ENCODE results near the gene IL22RA1.
A peak's percentile ranks its signal among the peaks of the same experiment; 100 is the strongest.

IL22RA1 gene, protein sequence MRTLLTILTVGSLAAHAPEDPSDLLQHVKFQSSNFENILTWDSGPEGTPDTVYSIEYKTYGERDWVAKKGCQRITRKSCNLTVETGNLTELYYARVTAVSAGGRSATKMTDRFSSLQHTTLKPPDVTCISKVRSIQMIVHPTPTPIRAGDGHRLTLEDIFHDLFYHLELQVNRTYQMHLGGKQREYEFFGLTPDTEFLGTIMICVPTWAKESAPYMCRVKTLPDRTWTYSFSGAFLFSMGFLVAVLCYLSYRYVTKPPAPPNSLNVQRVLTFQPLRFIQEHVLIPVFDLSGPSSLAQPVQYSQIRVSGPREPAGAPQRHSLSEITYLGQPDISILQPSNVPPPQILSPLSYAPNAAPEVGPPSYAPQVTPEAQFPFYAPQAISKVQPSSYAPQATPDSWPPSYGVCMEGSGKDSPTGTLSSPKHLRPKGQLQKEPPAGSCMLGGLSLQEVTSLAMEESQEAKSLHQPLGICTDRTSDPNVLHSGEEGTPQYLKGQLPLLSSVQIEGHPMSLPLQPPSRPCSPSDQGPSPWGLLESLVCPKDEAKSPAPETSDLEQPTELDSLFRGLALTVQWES

DNA sequence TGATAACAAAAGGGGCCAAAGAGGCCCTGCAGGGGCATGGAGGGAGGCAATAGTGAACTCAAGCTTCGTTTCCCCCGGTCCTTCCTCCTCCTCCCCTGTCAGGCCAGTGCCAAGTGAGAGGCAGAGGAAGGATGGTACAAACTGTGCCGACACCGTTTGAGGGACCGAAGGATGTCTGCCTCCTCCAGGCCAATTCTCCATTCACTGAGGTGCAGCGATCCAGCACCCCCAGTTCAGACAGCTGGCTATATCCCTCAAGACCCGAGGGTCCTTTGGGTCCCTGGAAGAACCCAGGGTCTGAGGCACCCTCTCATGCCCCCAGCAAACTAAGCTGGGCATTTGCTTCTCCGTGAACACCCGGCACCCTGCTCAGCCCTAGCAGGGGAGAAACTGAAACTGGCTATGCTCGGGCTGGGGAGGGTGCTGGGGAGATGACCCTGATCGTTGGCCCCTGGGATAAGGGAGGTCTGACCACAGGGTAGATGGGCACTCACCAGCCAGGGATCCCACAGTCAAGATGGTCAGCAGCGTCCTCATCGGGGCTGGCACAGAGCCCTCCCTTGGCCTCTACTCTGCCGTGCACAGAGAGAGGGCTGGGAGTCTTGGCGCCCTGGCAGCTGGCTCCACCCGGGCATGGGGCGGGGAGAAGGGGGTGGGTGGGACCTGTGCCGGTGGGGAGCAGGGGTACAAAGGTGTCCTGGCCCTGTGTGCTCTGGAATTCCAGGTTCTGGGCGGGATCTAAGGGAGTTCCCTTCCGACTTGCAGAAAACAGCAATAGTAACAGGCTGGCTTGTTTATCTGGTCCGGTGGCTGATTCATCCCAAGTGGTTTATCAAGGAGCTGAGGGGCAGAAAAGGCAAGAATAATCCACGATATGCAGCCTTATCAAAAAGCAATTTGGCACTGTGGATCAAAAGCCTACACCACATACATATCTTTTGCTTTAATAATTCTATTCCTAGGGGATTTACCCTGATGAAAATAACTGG lies at the start of gene IL22RA1:
IL22RA1 (minus strand) TSS at position 595 of the 989 bp plus-strand sequence; CDS start at position 537, 58 bp downstream.
- H3K27me3 ChIP-seq (replicated peaks; ENCODE audit: control insufficient read depth, insufficient read depth, low read length), result peaks cover 10% of the 10 kb centered on the region
- H3K9me3 ChIP-seq (ENCODE audit: control insufficient read depth, low read length), result peaks cover 4% of the 10 kb centered on the region
- peak within 1 kb of the TSS; percentile 59 for H3K9ac ChIP-seq (ENCODE audit: low read length)
- peak within 1 kb of the TSS; percentile 81 for H3K4me3 ChIP-seq (ENCODE audit: low read length)
- no peak for DNase-seq (ENCODE audit: low read depth)
- no peaks in the 10 kb centered on the region for H3K36me3 ChIP-seq (ENCODE audit: control insufficient read depth, insufficient read depth, low read length, severe bottlenecking)
- H3K4me1 ChIP-seq (ENCODE audit: control insufficient read depth, insufficient read depth, low read length), result peaks cover 10% of the 10 kb centered on the region

DNA sequence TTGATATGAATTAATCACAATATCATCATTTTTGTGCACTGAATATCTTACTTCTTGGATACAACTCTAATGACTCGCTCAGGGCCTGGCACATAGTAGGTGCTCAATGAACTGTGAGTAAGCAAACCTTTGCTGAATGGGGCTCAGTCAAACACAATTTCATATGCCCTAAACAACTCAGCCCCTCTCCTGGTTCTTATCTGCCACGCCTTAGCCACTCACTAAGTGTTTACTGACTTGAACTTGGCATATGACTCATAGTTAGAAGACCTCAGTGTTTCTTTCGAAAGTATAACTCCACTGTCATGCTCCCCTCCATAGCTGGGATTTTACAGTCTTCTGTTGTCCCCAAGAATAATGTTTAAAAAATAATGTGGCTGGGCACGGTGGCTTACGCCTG lies 48.9 kb upstream of the IL22RA1 start:
- peak; percentile 40 for DNase-seq (ENCODE audit: low read depth)
- H3K36me3 ChIP-seq (ENCODE audit: control insufficient read depth, insufficient read depth, low read length, severe bottlenecking), result no peaks in the 10 kb centered on the region
- H3K9me3 ChIP-seq (ENCODE audit: control insufficient read depth, low read length), result no peaks in the 10 kb centered on the region
- H3K4me3 ChIP-seq (ENCODE audit: low read length), result no peak overlapping the region
- H3K9ac ChIP-seq (ENCODE audit: low read length), result no peak overlapping the region
- H3K27me3 ChIP-seq (replicated peaks; ENCODE audit: control insufficient read depth, insufficient read depth, low read length), result peaks cover 6% of the 10 kb centered on the region
- peaks cover 8% of the 10 kb centered on the region for H3K4me1 ChIP-seq (ENCODE audit: control insufficient read depth, insufficient read depth, low read length)

DNA sequence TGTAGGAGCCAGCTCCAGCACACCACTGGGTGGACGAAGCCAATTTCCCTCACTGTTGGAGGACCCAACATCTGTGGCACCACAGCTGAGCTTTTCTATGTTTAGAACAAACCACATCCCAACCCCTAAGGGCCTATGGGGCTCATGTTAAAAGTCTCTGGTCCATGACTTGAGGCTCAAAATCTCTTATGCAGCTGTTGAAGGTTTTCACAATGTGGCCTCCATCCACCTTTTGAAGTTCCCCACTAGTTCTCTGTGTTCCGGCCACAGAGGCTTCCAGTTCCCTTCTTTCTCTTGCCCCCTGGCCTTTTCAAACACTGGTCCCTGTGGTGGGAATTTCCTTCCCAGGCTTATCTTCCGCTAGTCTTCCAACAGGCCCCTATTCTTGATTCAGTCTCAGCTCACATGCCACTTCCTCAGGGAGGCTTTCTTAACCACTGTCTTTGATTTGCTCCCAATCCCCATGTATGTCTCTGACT lies 48.1 kb upstream of the IL22RA1 start:
- no peak for DNase-seq (ENCODE audit: low read depth)
- peaks cover 6% of the 10 kb centered on the region for H3K27me3 ChIP-seq (replicated peaks; ENCODE audit: control insufficient read depth, insufficient read depth, low read length)
- H3K4me3 ChIP-seq (ENCODE audit: low read length), result no peak overlapping the region
- H3K9me3 ChIP-seq (ENCODE audit: control insufficient read depth, low read length), result no peaks in the 10 kb centered on the region
- no peaks in the 10 kb centered on the region for H3K36me3 ChIP-seq (ENCODE audit: control insufficient read depth, insufficient read depth, low read length, severe bottlenecking)
- no peak overlapping the region for H3K9ac ChIP-seq (ENCODE audit: low read length)
- H3K4me1 ChIP-seq (ENCODE audit: control insufficient read depth, insufficient read depth, low read length), result peaks cover 8% of the 10 kb centered on the region

DNA sequence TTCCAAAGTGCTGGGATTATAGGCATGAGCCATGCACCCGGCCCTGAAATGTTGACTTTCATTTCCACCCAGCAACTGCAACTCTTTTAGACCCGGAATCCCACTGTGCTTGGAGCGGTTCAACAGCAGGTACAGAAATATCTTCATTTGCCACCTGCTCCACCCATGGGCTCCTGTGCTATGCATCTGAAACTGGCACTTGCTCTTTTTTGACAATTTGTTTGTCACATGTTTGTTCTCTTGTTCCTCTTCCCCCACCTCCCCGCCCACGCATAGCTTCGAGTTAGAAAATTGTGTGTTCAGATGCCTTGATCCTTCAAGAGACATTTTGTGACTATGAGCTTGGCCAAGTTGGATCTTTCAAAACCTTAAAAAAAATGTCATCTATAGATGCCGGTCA lies 46.6 kb upstream of the IL22RA1 start:
- Histone ChIP-seq H3K9me3 (ENCODE audit: control insufficient read depth, low read length) (no peaks in the 10 kb centered on the region), H3K4me3 (ENCODE audit: low read length) (no peak overlapping the region), H3K4me1 (ENCODE audit: control insufficient read depth, insufficient read depth, low read length) (peaks cover 8% of the 10 kb centered on the region), H3K27me3 (replicated peaks; ENCODE audit: control insufficient read depth, insufficient read depth, low read length) (peaks cover 13% of the 10 kb centered on the region), H3K9ac (ENCODE audit: low read length) (no peak overlapping the region), H3K36me3 (ENCODE audit: control insufficient read depth, insufficient read depth, low read length, severe bottlenecking) (no peaks in the 10 kb centered on the region)
- DNase-seq (ENCODE audit: low read depth), result no peak

DNA sequence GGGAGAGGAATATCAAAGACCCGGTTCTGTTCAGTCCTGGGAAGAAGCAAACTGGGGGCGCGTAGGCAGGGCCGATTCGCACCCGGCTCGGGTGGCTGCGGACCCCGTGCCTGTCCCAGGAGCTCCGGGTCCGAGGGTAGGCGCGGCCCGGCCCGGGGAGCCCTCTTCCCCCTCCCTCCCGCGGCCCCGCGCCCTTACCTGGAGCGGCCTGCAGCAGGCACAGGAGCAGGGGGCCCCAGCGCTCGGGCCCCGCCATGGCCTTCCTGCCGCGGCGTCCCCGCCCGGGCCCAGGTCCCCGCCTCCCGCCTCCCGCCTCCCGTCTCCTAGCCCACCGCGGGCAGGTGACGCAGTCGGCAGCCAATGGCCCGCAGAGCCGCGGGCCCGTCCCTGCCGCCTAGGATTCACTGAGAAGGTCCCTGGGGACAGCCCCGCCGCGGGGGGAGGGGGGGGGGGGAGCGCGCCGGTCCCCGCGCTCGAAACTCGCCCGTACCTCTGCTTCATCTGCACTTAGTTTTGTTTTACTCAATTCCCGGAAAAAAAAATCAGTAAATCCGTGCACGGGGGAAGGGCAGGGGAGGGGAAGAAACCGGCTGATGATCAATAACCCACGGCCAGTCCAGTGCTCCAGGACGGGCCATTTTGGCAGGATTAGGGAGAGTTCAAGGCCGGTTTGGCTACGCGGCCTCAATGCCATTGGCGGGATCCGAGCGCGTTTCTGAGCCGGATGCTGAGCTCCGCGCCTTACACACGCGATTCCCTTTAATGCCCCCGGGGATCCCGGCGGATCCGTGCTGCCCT lies 44.3 kb upstream of the IL22RA1 start, which contains the start of gene IFNLR1:
IFNLR1 (minus strand) TSS at position 297 of the 798 bp plus-strand sequence; CDS start at position 256, 41 bp downstream.
- peaks cover 13% of the 10 kb centered on the region for H3K27me3 ChIP-seq (replicated peaks; ENCODE audit: control insufficient read depth, insufficient read depth, low read length)
- H3K4me1 ChIP-seq (ENCODE audit: control insufficient read depth, insufficient read depth, low read length), result peaks cover 5% of the 10 kb centered on the region
- H3K9ac ChIP-seq (ENCODE audit: low read length), result no peak within 1 kb of the TSS
- peak within 1 kb of the TSS; percentile 75 for H3K4me3 ChIP-seq (ENCODE audit: low read length)
- no peaks in the 10 kb centered on the region for H3K9me3 ChIP-seq (ENCODE audit: control insufficient read depth, low read length)
- H3K36me3 ChIP-seq (ENCODE audit: control insufficient read depth, insufficient read depth, low read length, severe bottlenecking), result no peaks in the 10 kb centered on the region
- DNase-seq (ENCODE audit: low read depth), result peak; percentile 41

DNA sequence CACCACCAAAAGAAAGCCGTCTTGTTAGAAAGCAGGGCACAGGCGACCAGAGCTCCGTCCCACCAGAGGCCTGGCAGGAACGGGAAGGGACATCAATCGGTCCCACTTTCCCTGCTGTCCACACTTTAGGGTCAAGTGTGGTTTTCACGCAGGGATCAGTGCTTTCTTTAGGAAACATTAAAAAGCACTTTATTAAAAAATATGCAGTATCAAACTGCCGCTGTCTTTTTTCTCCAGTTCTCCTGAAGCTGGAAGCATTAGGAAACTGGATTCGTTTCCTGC lies 43.7 kb upstream of the IL22RA1 start:
- H3K9me3 ChIP-seq (ENCODE audit: control insufficient read depth, low read length), result no peaks in the 10 kb centered on the region
- no peaks in the 10 kb centered on the region for H3K36me3 ChIP-seq (ENCODE audit: control insufficient read depth, insufficient read depth, low read length, severe bottlenecking)
- no peak for DNase-seq (ENCODE audit: low read depth)
- H3K9ac ChIP-seq (ENCODE audit: low read length), result no peak overlapping the region
- peak overlapping the region; percentile 75 for H3K4me3 ChIP-seq (ENCODE audit: low read length)
- H3K4me1 ChIP-seq (ENCODE audit: control insufficient read depth, insufficient read depth, low read length), result no peaks in the 10 kb centered on the region
- H3K27me3 ChIP-seq (replicated peaks; ENCODE audit: control insufficient read depth, insufficient read depth, low read length), result peaks cover 13% of the 10 kb centered on the region

DNA sequence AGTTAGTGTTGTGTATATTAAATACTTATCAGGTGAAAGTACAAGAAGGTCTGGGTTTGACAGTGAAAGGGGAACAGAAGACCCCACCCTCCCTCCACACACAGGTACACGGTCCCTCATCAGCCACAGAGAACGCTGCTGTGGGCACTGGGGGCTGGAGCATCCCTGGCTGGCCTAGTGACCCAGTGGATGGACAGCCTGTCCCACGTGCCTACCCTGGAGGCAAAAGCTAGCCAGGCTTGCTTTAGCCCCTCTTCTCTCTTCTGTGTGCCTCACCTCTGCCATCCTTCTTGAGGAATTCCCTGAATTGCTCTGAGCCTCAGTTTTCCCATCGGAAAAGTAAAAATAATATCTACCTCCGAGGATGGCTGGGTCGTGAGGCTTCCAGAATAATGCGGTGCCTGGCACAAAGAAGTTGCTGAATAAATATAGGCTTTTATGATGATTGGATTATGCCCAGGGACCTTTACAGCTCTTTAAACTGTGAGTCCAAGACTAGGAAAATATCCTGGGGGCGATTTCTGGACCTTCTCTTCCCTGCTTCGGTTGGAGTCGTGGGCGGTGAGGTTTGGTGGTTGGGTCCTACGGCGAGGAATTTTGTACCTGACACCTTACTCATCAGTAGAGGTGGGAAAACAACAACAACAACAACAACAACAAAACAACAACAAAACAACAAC lies 43.2 kb upstream of the IL22RA1 start:
- no peaks in the 10 kb centered on the region for H3K9me3 ChIP-seq (ENCODE audit: control insufficient read depth, low read length)

DNA sequence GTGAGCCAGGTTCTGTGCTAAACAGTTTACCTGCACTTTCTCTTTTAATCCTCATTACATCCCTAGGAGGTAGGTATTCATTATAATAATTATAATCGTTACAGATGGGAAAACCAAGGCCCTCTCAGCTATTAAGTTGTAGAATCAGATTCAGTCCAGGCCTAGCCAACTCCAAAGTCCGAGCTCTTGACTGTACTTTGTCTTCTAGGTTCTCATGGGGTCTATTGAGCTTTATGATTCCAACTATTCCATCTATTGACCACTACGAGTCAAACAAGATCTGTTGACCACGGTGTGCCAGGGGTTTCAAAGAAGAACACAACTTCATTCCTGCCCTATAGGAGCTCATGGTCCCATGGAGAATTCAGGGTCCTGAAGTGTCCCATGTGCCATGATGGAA lies 42.1 kb upstream of the IL22RA1 start:
- peaks cover 24% of the 10 kb centered on the region for H3K27me3 ChIP-seq (replicated peaks; ENCODE audit: control insufficient read depth, insufficient read depth, low read length)
- DNase-seq (ENCODE audit: low read depth), result no peak
- H3K4me3 ChIP-seq (ENCODE audit: low read length), result no peak overlapping the region
- H3K9ac ChIP-seq (ENCODE audit: low read length), result no peak overlapping the region
- no peaks in the 10 kb centered on the region for H3K9me3 ChIP-seq (ENCODE audit: control insufficient read depth, low read length)
- H3K36me3 ChIP-seq (ENCODE audit: control insufficient read depth, insufficient read depth, low read length, severe bottlenecking), result no peaks in the 10 kb centered on the region
- no peaks in the 10 kb centered on the region for H3K4me1 ChIP-seq (ENCODE audit: control insufficient read depth, insufficient read depth, low read length)

More for the DNA sequence above, 43.2 kb upstream of the IL22RA1 start:
- H3K36me3 ChIP-seq (ENCODE audit: control insufficient read depth, insufficient read depth, low read length, severe bottlenecking), result no peaks in the 10 kb centered on the region
- no peak for DNase-seq (ENCODE audit: low read depth)
- H3K4me3 ChIP-seq (ENCODE audit: low read length), result no peak overlapping the region
- no peak overlapping the region for H3K9ac ChIP-seq (ENCODE audit: low read length)
- peaks cover 18% of the 10 kb centered on the region for H3K27me3 ChIP-seq (replicated peaks; ENCODE audit: control insufficient read depth, insufficient read depth, low read length)
- H3K4me1 ChIP-seq (ENCODE audit: control insufficient read depth, insufficient read depth, low read length), result no peaks in the 10 kb centered on the region

DNA sequence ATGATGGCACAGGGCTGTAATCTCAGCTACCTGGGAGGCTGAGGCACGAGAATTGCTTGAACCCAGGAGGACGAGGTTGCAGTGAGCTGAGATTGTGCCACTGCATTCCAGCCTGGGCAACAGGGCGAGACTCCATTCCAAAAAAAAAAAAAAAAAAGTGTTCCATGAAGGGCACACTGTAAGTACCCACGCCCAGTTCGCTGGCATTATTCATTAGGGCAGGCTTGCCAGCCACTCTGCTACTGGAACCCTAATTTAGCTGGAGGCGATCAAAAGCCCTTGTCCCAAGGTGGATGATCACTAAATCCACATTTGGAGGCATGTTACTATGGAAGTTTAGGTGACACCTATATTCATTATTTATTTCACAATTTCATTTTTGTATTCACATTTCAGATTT lies 39.1 kb upstream of the IL22RA1 start:
- Histone ChIP-seq H3K4me3 (ENCODE audit: low read length) (no peak overlapping the region), H3K9me3 (ENCODE audit: control insufficient read depth, low read length) (no peaks in the 10 kb centered on the region), H3K36me3 (ENCODE audit: control insufficient read depth, insufficient read depth, low read length, severe bottlenecking) (no peaks in the 10 kb centered on the region), H3K27me3 (replicated peaks; ENCODE audit: control insufficient read depth, insufficient read depth, low read length) (peaks cover 33% of the 10 kb centered on the region), H3K4me1 (ENCODE audit: control insufficient read depth, insufficient read depth, low read length) (no peaks in the 10 kb centered on the region), H3K9ac (ENCODE audit: low read length) (no peak overlapping the region)
- DNase-seq (ENCODE audit: low read depth), result no peak

DNA sequence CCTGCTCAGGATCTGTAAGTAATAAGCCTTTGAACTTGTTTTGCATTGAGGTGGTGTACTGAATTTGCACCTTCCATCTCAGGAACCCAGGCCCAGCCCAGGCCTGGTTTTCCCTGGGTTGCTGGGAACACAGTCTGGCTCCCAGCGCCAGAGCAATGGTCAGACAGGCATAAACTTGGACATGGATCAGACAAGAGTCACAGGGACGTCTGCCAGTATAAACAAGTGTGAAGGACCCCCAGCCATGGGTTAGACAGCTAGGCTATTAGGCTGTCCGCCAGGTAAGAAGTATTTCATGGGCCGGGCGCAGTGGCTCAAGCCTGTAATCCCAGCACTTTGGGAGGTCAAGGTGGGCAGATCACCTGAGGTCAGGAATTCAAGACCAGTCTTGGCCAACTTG lies 38.7 kb upstream of the IL22RA1 start:
- H3K4me3 ChIP-seq (ENCODE audit: low read length), result no peak overlapping the region
- no peak overlapping the region for H3K9ac ChIP-seq (ENCODE audit: low read length)
- peaks cover 34% of the 10 kb centered on the region for H3K27me3 ChIP-seq (replicated peaks; ENCODE audit: control insufficient read depth, insufficient read depth, low read length)
- H3K9me3 ChIP-seq (ENCODE audit: control insufficient read depth, low read length), result no peaks in the 10 kb centered on the region
- no peaks in the 10 kb centered on the region for H3K36me3 ChIP-seq (ENCODE audit: control insufficient read depth, insufficient read depth, low read length, severe bottlenecking)
- DNase-seq (ENCODE audit: low read depth), result no peak
- H3K4me1 ChIP-seq (ENCODE audit: control insufficient read depth, insufficient read depth, low read length), result no peaks in the 10 kb centered on the region
